Psoas muscle (tissue), 8 donors: ENCODE data around the gene IGSF8. TPM values are rescaled to one million over a fixed set of nuclear protein-coding genes. Genes with fewer than 3 reads are reported as not detected.

Source experiments
- ATAC-seq, 4 donors: fragments of 200-7000 bp; cut with Tn5 transposase; one replicate each; pipeline ENCODE4 v1.9.1; 2020; ENCODE audit warnings: moderate library complexity in 3 of 4, mild to moderate bottlenecking in 2 of 4
- DNase-seq, 2 donors: peaks; one replicate each; pipeline ENCODE4 v3.0.0-alpha.2; 2020
- H3K27ac ChIP-seq: fragments of 200-600 bp; one replicate; pipeline ENCODE4 v1.8.0; 2022
- H3K27me3 ChIP-seq, 3 donors: fragments of 200-600 bp in 1 of 3; one replicate each; pipeline versions ENCODE4 v1.6.1 to v1.8.0; 2013 to 2022; ENCODE audit warnings: low read length in 2 of 3, mild to moderate bottlenecking in 2 of 3, moderate library complexity in 1 of 3; ENCODE audit not compliant: insufficient read depth in 3 of 3
- H3K36me3 ChIP-seq, 2 donors: fragments of 200-600 bp in 1 of 2; one replicate each; pipeline versions ENCODE4 v1.6.1 to v1.8.0; 2013 to 2022; ENCODE audit warnings: low read depth in 1 of 2, mild to moderate bottlenecking in 1 of 2, moderate library complexity in 1 of 2; ENCODE audit not compliant: insufficient read depth in 1 of 2
- H3K4me1 ChIP-seq: fragments of 200-600 bp; one replicate; pipeline ENCODE4 v1.8.0; 2022
- H3K4me3 ChIP-seq: fragments of 200-600 bp; one replicate; pipeline ENCODE4 v1.8.0; 2022; ENCODE audit warnings: mild to moderate bottlenecking
- H3K9me3 ChIP-seq: fragments of 200-600 bp; one replicate; pipeline ENCODE4 v1.8.0; 2022
- WGBS, 3 donors: extraction: QIAGEN DNeasy Blood & Tissue Kit; methylation state at CpG; one replicate each; pipeline versions ENCODE4 v1.1.6 to v1.1.7; 2013; 5-methylcytosine and 5-hydroxymethylcytosine counted together
- intact Hi-C, 2 donors: fragments of 100-400 bp; cut with DNase I; formaldehyde crosslinking; loops; one replicate each; pipeline versions ENCODE4 v1.11.0 to v1.14.2; 2022
- polyA plus RNA-seq, 3 donors: library from polyadenylated mRNA; stranded (reverse); fragments of 200-250 nt; gene quantifications; one replicate each; pipeline ENCODE4 v1.2.3, GENCODE V29; 2013
- total RNA-seq, 4 donors: library from RNA; stranded (reverse); fragmentation: NEBNext Ultra II Directional in 2 of 4; extraction: Animal tissue kit (Norgen Biotek cat#: 25700) in 2 of 4; gene quantifications; one replicate each; pipeline versions ENCODE4 v1.2.1 to v1.2.4, GENCODE V29; 2021 to 2023
- TF ChIP-seq, protein P1 (sequence below): fragments of 200-600 bp; IDR thresholded peaks from one replicate; pipeline ENCODE4 v1.8.0; 2022; ENCODE audit warnings: antibody characterized with exemption
- donor health status: healthy with polysubstance abuse.
- donor health status: DM: no; HTN: no; CAD: no; lungs with moderate emphysema.
- donor health status: Bipolar disorder and iron deficiency.
- donor health status: healthy.
- donor health status: DM: yes; HTN: yes; CAD: no.
- donor health status: DM: no; HTN: no; CAD: no.
- donor health status: DM: no; HTN: no; CAD: no.
- donor health status: DM: yes; HTN: yes; CAD: no.

The IGSF8 gene
- total and polyA plus RNA-seq, 7 donors: 4.3 to 8.6 (median 6.4) TPM

DNA sequence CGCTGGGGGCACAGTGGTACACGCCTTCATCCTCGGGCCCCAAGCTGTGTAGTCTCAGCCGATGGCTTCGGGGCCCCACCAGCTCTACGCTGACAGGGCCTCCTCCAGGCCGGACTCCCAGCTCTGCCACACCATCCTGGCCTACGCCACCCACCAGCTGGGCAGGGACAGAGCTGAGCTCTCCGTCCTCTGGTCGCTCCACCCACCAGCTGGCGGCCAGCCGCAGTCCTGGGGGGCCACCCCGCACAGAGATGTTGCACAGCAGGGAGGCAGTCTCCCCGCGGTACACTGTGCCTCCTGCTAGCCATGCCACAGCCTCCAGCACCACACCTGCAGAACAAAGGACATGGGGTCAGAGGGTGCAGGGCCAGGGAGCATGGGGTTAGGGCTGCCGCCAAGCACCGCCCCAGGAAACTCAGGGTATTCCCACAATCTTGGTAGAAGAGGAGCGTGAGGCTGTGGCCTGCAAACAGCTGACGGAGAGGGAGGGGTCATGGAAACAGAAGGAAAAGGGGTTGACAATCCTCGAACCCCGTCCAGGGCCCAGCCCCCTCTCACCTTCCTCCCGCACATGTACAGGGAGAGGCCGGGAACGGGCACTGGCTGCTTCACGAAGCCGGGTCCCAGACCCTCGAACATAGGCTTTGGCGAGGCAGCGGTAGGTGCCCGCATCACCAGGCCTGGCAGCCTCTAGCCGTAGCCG is 5.9 kb downstream of the IGSF8 start:
- DNase-seq: no peak
- ATAC-seq: no peak
- intact Hi-C loops: no loop called here
- no peaks in the 10 kb centered on the region for H3K9me3 ChIP-seq
- TF ChIP-seq, protein P1, sequence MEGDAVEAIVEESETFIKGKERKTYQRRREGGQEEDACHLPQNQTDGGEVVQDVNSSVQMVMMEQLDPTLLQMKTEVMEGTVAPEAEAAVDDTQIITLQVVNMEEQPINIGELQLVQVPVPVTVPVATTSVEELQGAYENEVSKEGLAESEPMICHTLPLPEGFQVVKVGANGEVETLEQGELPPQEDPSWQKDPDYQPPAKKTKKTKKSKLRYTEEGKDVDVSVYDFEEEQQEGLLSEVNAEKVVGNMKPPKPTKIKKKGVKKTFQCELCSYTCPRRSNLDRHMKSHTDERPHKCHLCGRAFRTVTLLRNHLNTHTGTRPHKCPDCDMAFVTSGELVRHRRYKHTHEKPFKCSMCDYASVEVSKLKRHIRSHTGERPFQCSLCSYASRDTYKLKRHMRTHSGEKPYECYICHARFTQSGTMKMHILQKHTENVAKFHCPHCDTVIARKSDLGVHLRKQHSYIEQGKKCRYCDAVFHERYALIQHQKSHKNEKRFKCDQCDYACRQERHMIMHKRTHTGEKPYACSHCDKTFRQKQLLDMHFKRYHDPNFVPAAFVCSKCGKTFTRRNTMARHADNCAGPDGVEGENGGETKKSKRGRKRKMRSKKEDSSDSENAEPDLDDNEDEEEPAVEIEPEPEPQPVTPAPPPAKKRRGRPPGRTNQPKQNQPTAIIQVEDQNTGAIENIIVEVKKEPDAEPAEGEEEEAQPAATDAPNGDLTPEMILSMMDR: no peak
- no peak overlapping the region for H3K4me3 ChIP-seq
- 89 to 91% (median 90%) methylated on average over 32 of the region's 32 CpGs for WGBS, 3 donors
- no peak overlapping the region for H3K27ac ChIP-seq
- H3K27me3 ChIP-seq: no peaks in the 10 kb centered on the region
- peaks cover 18% of the 10 kb centered on the region for H3K4me1 ChIP-seq
- peaks cover 0 to 35% of the 10 kb centered on the region in 2 donors for H3K36me3 ChIP-seq

DNA sequence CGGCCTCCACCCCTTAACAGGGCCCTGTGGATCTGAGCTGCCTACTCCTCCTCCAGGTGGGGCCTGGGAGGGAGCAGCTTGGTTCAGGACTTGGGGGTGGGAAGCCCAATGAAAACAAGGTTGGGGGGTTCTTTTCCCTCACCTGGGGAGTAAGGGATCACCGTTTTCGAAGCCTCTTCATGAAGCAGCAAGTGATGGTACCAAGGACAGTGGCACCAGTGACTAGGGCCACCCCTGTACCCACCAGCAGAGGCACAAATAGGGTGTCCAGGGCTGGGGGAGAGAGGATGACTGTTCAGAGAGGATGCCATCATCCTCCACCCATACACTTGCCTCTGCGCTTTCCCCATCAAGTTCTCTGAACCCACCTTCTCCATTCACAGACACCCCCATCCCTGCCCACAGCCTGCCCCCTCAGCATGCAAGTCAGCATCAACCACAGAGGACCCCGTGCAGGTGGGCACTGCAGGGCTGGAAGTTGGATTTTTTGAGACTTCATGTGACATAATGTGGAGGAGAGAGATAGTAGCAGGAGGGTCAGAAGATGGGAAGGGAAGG is 6.7 kb downstream of the IGSF8 start:
- ATAC-seq (no peak), DNase-seq (no peak)
- Histone ChIP-seq H3K9me3 (no peaks in the 10 kb centered on the region), H3K4me1 (peaks cover 10% of the 10 kb centered on the region), H3K4me3 (no peak overlapping the region), H3K36me3 (peaks cover 0 to 35% of the 10 kb centered on the region in 2 donors), H3K27me3 (no peaks in the 10 kb centered on the region), H3K27ac (no peak overlapping the region)
- TF ChIP-seq, protein P1: no peak
- intact Hi-C loops: no loop called here
- WGBS, 3 donors: 93 to 96% (median 95%) methylated on average over 5 of the region's 5 CpGs

DNA sequence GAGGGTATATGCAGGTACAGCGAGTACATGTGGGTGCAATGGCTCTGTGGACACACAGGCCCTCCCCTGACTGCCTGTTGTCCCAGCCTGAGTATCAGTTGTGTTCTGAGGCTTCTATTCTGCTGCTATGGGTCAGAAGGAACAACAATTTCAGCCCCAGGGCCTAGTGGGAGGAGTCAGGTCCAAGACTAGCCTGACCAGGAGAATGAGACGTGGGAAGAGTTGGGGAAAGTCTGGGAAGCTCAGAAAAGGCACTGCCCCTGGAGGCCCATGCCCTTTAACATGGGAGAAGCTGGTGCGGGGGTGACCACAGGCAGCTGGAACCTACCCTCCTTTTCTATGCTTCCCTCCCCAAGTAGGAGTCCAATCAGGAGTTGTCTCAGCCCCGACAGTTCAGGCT is 7.7 kb downstream of the IGSF8 start:
- no peak for ATAC-seq
- H3K36me3 ChIP-seq: peaks cover 0 to 35% of the 10 kb centered on the region in 2 donors
- 88 to 90% (median 88%) methylated on average over 4 of the region's 4 CpGs for WGBS, 3 donors
- H3K9me3 ChIP-seq: no peaks in the 10 kb centered on the region
- DNase-seq: no peak
- intact Hi-C loops: no loop called here
- H3K27ac ChIP-seq: no peak overlapping the region
- TF ChIP-seq, protein P1: no peak
- no peak overlapping the region for H3K4me3 ChIP-seq
- H3K4me1 ChIP-seq: peaks cover 1% of the 10 kb centered on the region
- no peaks in the 10 kb centered on the region for H3K27me3 ChIP-seq

DNA sequence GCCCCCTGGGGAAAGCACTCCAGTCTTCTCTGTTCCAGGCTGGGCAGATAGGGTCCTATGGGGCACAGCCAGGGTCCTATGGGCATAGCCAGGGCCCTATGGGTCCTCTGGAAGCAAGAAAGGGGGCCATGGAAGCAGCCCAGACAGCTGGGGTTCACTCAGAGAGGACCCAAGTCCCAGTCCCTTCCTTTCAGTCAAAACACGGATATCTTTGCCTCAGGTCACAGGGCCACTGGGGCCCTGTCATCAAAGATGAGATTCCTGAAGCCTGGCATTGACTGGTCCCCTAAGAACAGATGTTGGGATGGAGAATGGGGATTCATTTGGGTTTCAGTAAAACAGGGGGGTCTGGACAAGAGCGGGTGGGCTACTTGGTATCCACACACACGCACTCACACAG is 8.5 kb downstream of the IGSF8 start:
- intact Hi-C loops: loop anchor here (5.0 to 10.0 kb wide), 2 partner anchors 202 to 285 kb away; no protein-coding TSS in a partner anchor
- no peak overlapping the region for H3K4me3 ChIP-seq
- DNase-seq: no peak
- H3K27me3 ChIP-seq: no peaks in the 10 kb centered on the region
- ATAC-seq: no peak
- no peaks in the 10 kb centered on the region for H3K9me3 ChIP-seq
- WGBS, 3 donors: 84 to 88% (median 87%) methylated on average over 3 of the region's 3 CpGs
- no peaks in the 10 kb centered on the region for H3K4me1 ChIP-seq
- H3K36me3 ChIP-seq: peaks cover 0 to 32% of the 10 kb centered on the region in 2 donors
- no peak overlapping the region for H3K27ac ChIP-seq
- TF ChIP-seq, protein P1: no peak
